Activated CD4-positive, alpha-beta T cell treated with anti-CD3 and anti-CD28 coated beads, Interleukin-2, amount 50 U/mL, for 16 hours (primary cell): ENCODE measurements around the gene SND1.

ENCODE experiments used
- DNase-seq: peaks from one replicate; pipeline ENCODE4 v3.0.0-alpha.2; 2020

The SND1 gene

GRCh38 chr7:127874951-127875608 lies 223.1 kb downstream of the SND1 start:
- DNase-seq = no peak

- no peak for DNase-seq
Measured at GRCh38 chr7:127876393-127876792, 224.4 kb downstream of the SND1 start.

- no peak for DNase-seq
Measured at GRCh38 chr7:127877951-127878350, 226.0 kb downstream of the SND1 start.

- no peak for DNase-seq
Measured at GRCh38 chr7:127878791-127879190, 226.8 kb downstream of the SND1 start.

GRCh38 chr7:127879436-127879835 lies 227.4 kb downstream of the SND1 start:
- no peak for DNase-seq

GRCh38 chr7:127879942-127880341 lies 227.9 kb downstream of the SND1 start:
- DNase-seq = no peak

GRCh38 chr7:127880454-127880853 lies 228.5 kb downstream of the SND1 start:
- DNase-seq = no peak

GRCh38 chr7:127881564-127881963 lies 229.6 kb downstream of the SND1 start:
- DNase-seq = no peak

- DNase-seq = no peak
Measured at GRCh38 chr7:127882313-127882920, 230.4 kb downstream of the SND1 start.

- DNase-seq = no peak
Measured at GRCh38 chr7:127884066-127884559, 232.1 kb downstream of the SND1 start.

GRCh38 chr7:127885222-127885772 lies 233.3 kb downstream of the SND1 start:
- DNase-seq = no peak

- no peak for DNase-seq
Measured at GRCh38 chr7:127885843-127886242, 233.8 kb downstream of the SND1 start.

- DNase-seq = no peak
Measured at GRCh38 chr7:127886248-127886647, 234.3 kb downstream of the SND1 start.

GRCh38 chr7:127887096-127887495 lies 235.1 kb downstream of the SND1 start:
- no peak for DNase-seq

- no peak for DNase-seq
Measured at GRCh38 chr7:127887631-127888030, 235.6 kb downstream of the SND1 start.

- DNase-seq = no peak
Measured at GRCh38 chr7:127888411-127888810, 236.4 kb downstream of the SND1 start.

- no peak for DNase-seq
Measured at GRCh38 chr7:127888825-127889224, 236.8 kb downstream of the SND1 start.

GRCh38 chr7:127889677-127890076 lies 237.7 kb downstream of the SND1 start:
- DNase-seq = no peak

- no peak for DNase-seq
Measured at GRCh38 chr7:127890726-127891125, 238.7 kb downstream of the SND1 start.

- no peak for DNase-seq
Measured at GRCh38 chr7:127891144-127891543, 239.2 kb downstream of the SND1 start.

- DNase-seq = no peak
Measured at GRCh38 chr7:127891854-127892438, 240.0 kb downstream of the SND1 start.

- DNase-seq = no peak
Measured at GRCh38 chr7:127892488-127893314, 240.7 kb downstream of the SND1 start.

- no peak for DNase-seq
Measured at GRCh38 chr7:127893547-127893946, 241.6 kb downstream of the SND1 start.
